AG09319 (cell line): ENCODE data around the gene SOX13.
"Not testable (repeated sequence)": the region's sequence is repeated elsewhere in the genome, so short reads cannot be mapped to it uniquely, and the experiment has no call there.

Experiments
- DNase-seq: peaks from one replicate; pipeline ENCODE4 v3.0.0-alpha.2; 2010; ENCODE audit warnings: low read depth; ENCODE audit errors: extremely low read depth
- TF ChIP-seq, protein P1 (sequence below): IDR thresholded peaks from 2 replicates; pipeline ENCODE4 v1.5.1; 2011; ENCODE audit warnings: low read depth, mild to moderate bottlenecking, inconsistent platforms, low read length, moderate library complexity

Gene SOX13

GRCh38 chr1:204045430-204045829 lies 27.5 kb upstream of the SOX13 start:
- TF ChIP-seq, protein P1, sequence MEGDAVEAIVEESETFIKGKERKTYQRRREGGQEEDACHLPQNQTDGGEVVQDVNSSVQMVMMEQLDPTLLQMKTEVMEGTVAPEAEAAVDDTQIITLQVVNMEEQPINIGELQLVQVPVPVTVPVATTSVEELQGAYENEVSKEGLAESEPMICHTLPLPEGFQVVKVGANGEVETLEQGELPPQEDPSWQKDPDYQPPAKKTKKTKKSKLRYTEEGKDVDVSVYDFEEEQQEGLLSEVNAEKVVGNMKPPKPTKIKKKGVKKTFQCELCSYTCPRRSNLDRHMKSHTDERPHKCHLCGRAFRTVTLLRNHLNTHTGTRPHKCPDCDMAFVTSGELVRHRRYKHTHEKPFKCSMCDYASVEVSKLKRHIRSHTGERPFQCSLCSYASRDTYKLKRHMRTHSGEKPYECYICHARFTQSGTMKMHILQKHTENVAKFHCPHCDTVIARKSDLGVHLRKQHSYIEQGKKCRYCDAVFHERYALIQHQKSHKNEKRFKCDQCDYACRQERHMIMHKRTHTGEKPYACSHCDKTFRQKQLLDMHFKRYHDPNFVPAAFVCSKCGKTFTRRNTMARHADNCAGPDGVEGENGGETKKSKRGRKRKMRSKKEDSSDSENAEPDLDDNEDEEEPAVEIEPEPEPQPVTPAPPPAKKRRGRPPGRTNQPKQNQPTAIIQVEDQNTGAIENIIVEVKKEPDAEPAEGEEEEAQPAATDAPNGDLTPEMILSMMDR, result no peak
- DNase-seq, result no peak

GRCh38 chr1:204046346-204046745 lies 26.6 kb upstream of the SOX13 start:
- TF ChIP-seq, protein P1, result no peak
- no peak for DNase-seq

DNA sequence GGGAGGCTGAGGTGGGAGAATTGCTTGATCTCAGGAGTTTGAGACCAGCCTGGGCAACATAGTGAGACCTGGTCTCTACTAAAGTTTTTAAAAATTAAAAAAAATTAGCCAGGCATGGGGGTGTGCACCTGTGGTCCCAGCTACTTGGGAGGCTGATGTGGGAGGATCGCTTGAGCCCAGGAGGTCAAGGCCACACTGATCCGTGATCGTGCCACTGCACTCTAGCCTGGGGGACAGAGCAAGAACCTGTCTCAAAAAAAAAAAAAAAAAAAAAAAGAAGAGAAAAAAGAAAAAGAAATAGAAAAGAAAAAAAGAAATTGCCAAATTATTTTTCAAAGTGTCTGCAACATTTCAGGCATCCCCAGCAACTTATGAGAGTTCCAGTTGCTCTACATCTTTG lies 24.1 kb upstream of the SOX13 start:
- not testable (repeated sequence) for DNase-seq

DNA sequence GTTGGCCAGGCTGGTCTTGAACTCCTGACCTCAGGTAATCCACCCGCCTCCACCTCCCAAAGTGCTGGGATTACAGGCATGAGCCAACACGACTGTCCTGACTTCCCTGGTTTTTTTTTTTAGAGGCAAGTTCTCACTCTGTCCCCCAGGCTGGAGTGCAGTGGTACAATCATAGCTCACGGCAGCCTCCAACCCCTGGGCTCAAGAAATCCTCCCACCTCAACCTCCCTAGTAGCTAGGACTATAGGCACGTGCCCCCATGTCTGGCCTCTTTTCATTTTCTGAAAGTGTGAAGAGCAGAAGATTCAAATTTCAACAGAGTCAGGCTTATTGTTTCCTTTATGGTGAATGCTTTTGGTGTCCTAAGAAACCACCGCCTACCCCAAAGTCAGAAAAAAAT lies 21.7 kb upstream of the SOX13 start:
- no peak for DNase-seq
- TF ChIP-seq, protein P1, result no peak

- TF ChIP-seq, protein P1, result no peak
- DNase-seq, result no peak
Measured at GRCh38 chr1:204051718-204052117, 21.2 kb upstream of the SOX13 start.

GRCh38 chr1:204053893-204054292 lies 19.0 kb upstream of the SOX13 start:
- TF ChIP-seq, protein P1, result no peak

GRCh38 chr1:204059970-204060369 lies 12.9 kb upstream of the SOX13 start:
- DNase-seq, result no peak
- TF ChIP-seq, protein P1, result no peak

More at GRCh38 chr1:204053893-204054292, 19.0 kb upstream of the SOX13 start:
- DNase-seq, result no peak

DNA sequence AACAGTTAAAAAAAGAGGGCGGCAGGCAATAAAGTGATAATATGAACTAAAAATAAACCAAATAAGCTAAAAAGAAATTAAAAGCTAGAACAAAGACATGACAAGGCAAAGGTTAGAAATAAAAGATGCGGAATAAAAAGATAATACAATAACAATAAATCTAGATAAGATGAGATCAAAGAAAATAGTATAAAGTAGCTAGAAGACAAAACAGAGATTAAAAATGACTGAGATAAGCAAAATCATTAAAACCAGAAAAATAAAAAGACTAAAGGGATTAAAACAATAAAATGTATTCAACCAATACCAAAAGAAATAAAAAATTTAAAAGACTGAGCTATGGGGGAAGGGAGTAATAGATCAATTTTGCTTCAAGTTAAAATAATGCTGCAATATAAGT lies 10.8 kb upstream of the SOX13 start:
- DNase-seq, result no peak
- TF ChIP-seq, protein P1, result no peak
